ENCODE data around the gene PMPCB. TPM values are rescaled to one million over a fixed set of nuclear protein-coding genes. Genes with fewer than 3 reads are reported as not detected.
"Not testable (repeated sequence)": the region's sequence is repeated elsewhere in the genome, so short reads cannot be mapped to it uniquely, and the experiment has no call there.

The PMPCB gene, protein sequence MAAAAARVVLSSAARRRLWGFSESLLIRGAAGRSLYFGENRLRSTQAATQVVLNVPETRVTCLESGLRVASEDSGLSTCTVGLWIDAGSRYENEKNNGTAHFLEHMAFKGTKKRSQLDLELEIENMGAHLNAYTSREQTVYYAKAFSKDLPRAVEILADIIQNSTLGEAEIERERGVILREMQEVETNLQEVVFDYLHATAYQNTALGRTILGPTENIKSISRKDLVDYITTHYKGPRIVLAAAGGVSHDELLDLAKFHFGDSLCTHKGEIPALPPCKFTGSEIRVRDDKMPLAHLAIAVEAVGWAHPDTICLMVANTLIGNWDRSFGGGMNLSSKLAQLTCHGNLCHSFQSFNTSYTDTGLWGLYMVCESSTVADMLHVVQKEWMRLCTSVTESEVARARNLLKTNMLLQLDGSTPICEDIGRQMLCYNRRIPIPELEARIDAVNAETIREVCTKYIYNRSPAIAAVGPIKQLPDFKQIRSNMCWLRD
- total RNA-seq = 49.5 and 59.0 TPM in 2 replicates

GRCh38 chr7:103296901-103297836, at the start of gene PMPCB:
Gene PMPCB (plus strand): TSS chr7:103297435. CDS start chr7:103297460, 25 bp downstream.
- H3K4me3 ChIP-seq (ENCODE audit: low read depth, low read length) = peak within 1 kb of the TSS; percentile 96
- no peaks in the 10 kb centered on the region for H3K36me3 ChIP-seq (ENCODE audit: control insufficient read depth, insufficient read depth, low read length)
- peak; percentile 66 for DNase-seq (ENCODE audit: low read depth)
- H3K27me3 ChIP-seq (ENCODE audit: control insufficient read depth, insufficient read depth, low read length) = no peaks in the 10 kb centered on the region
- TF ChIP-seq CTCF (IDR thresholded peaks at IDR 0.05; ENCODE audit: insufficient read depth, low read length, poor library complexity, severe bottlenecking) = peak; percentile 94

GRCh38 chr7:103253699-103254506, 43.3 kb upstream of the PMPCB start:
- DNase-seq (ENCODE audit: low read depth); H3K4me3 ChIP-seq (ENCODE audit: low read depth, low read length); H3K36me3 ChIP-seq (ENCODE audit: control insufficient read depth, insufficient read depth, low read length); H3K27me3 ChIP-seq (ENCODE audit: control insufficient read depth, insufficient read depth, low read length): not testable (repeated sequence)

GRCh38 chr7:103264054-103264453, 33.2 kb upstream of the PMPCB start:
- H3K4me3 ChIP-seq (ENCODE audit: low read depth, low read length); H3K36me3 ChIP-seq (ENCODE audit: control insufficient read depth, insufficient read depth, low read length); H3K27me3 ChIP-seq (ENCODE audit: control insufficient read depth, insufficient read depth, low read length); DNase-seq (ENCODE audit: low read depth): not testable (repeated sequence)

- H3K27me3 ChIP-seq (ENCODE audit: control insufficient read depth, insufficient read depth, low read length); H3K36me3 ChIP-seq (ENCODE audit: control insufficient read depth, insufficient read depth, low read length): not testable (repeated sequence)
Observed at GRCh38 chr7:103266229-103266628, 31.0 kb upstream of the PMPCB start.

DNA sequence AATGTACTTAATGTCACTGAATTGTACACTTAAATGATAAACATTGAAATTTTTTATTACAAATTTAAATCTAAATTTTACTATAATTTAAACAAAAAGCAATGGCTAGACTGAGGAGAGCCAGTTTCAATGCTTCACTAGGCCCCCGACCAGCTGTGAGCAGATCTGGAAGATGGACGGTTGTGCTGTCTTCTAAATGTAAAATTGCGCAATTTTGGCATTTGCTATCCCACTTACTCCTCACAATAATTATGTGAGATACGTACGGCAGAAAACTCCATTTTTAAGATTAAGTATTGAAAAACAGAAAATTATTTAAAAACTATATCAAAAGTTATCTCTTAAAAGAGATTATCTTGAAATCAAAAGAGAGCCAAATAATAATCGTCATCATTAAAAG, 23.9 kb upstream of the PMPCB start:
- not testable (repeated sequence) for H3K4me3 ChIP-seq (ENCODE audit: low read depth, low read length); H3K27me3 ChIP-seq (ENCODE audit: control insufficient read depth, insufficient read depth, low read length); H3K36me3 ChIP-seq (ENCODE audit: control insufficient read depth, insufficient read depth, low read length); DNase-seq (ENCODE audit: low read depth)

More at GRCh38 chr7:103266229-103266628, 31.0 kb upstream of the PMPCB start:
- not testable (repeated sequence) for H3K4me3 ChIP-seq (ENCODE audit: low read depth, low read length); DNase-seq (ENCODE audit: low read depth)

- not testable (repeated sequence) for H3K27me3 ChIP-seq (ENCODE audit: control insufficient read depth, insufficient read depth, low read length); H3K36me3 ChIP-seq (ENCODE audit: control insufficient read depth, insufficient read depth, low read length); DNase-seq (ENCODE audit: low read depth); H3K4me3 ChIP-seq (ENCODE audit: low read depth, low read length)
Observed at GRCh38 chr7:103274867-103275266, 22.4 kb upstream of the PMPCB start.

- not testable (repeated sequence) for DNase-seq (ENCODE audit: low read depth)
Observed at GRCh38 chr7:103278195-103278594, 19.0 kb upstream of the PMPCB start.

GRCh38 chr7:103279636-103279962, 17.6 kb upstream of the PMPCB start:
- H3K4me3 ChIP-seq (ENCODE audit: low read depth, low read length) = peak overlapping the region; percentile 56
- H3K27me3 ChIP-seq (ENCODE audit: control insufficient read depth, insufficient read depth, low read length); DNase-seq (ENCODE audit: low read depth); H3K36me3 ChIP-seq (ENCODE audit: control insufficient read depth, insufficient read depth, low read length): not testable (repeated sequence)

More at GRCh38 chr7:103278195-103278594, 19.0 kb upstream of the PMPCB start:
- H3K4me3 ChIP-seq (ENCODE audit: low read depth, low read length); H3K27me3 ChIP-seq (ENCODE audit: control insufficient read depth, insufficient read depth, low read length); H3K36me3 ChIP-seq (ENCODE audit: control insufficient read depth, insufficient read depth, low read length): not testable (repeated sequence)

- H3K27me3 ChIP-seq (ENCODE audit: control insufficient read depth, insufficient read depth, low read length); H3K36me3 ChIP-seq (ENCODE audit: control insufficient read depth, insufficient read depth, low read length); DNase-seq (ENCODE audit: low read depth): not testable (repeated sequence)
- peak overlapping the region; percentile 56 for H3K4me3 ChIP-seq (ENCODE audit: low read depth, low read length)
Observed at GRCh38 chr7:103279963-103280802, 17.1 kb upstream of the PMPCB start.

- H3K27me3 ChIP-seq (ENCODE audit: control insufficient read depth, insufficient read depth, low read length); H3K36me3 ChIP-seq (ENCODE audit: control insufficient read depth, insufficient read depth, low read length); DNase-seq (ENCODE audit: low read depth): not testable (repeated sequence)
Observed at GRCh38 chr7:103280803-103281155, 16.5 kb upstream of the PMPCB start.

GRCh38 chr7:103282802-103283427, 14.3 kb upstream of the PMPCB start:
- not testable (repeated sequence) for H3K27me3 ChIP-seq (ENCODE audit: control insufficient read depth, insufficient read depth, low read length); DNase-seq (ENCODE audit: low read depth); H3K4me3 ChIP-seq (ENCODE audit: low read depth, low read length); H3K36me3 ChIP-seq (ENCODE audit: control insufficient read depth, insufficient read depth, low read length)

More at GRCh38 chr7:103280803-103281155, 16.5 kb upstream of the PMPCB start:
- H3K4me3 ChIP-seq (ENCODE audit: low read depth, low read length) = peak overlapping the region; percentile 56
